MCF 10A (cell line): ENCODE measurements around the gene MSI2. TPM values are rescaled to one million over a fixed set of nuclear protein-coding genes. Genes with fewer than 3 reads are reported as not detected.
"Not testable (repeated sequence)": the region's sequence is repeated elsewhere in the genome, so short reads cannot be mapped to it uniquely, and the experiment has no call there.

Experiments used
- BruUV-seq: library from RNA; stranded (reverse); fragments of 400-500 nt; replicated peaks from 2 replicates; lab custom pipeline; 2021; lab: Mats Ljungman, UMichigan
- CTCF ChIA-PET: fragments of 300-600 bp; sonication (Branson Sonifier 250); formaldehyde crosslinking; extraction: SDS; loops from one replicate; lab custom pipeline; 2021; ENCODE audit warnings: antibody characterized with exemption, inconsistent platforms; lab: Yijun Ruan, JAX
- POLR2A ChIA-PET: fragments of 300-600, 350-650 bp; sonication (Branson Sonifier 250); formaldehyde crosslinking; extraction: SDS; loops from one replicate; lab custom pipeline; 2020; ENCODE audit warnings: antibody characterized with exemption, inconsistent platforms; lab: Yijun Ruan, JAX
- DNase-seq: peaks from one replicate; pipeline ENCODE4 v3.0.0-alpha.2; 2018; ENCODE audit not compliant: unreplicated experiment
- H3K27ac Mint-ChIP-seq: one replicate; pipeline ENCODE4 v1.8.0; 2022; ENCODE audit warnings: mild to moderate bottlenecking, low read depth, mixed read lengths; ENCODE audit not compliant: unreplicated experiment
- H3K27me3 Mint-ChIP-seq: one replicate; pipeline ENCODE4 v1.8.0; 2022; ENCODE audit warnings: mixed read lengths; ENCODE audit not compliant: insufficient read depth, unreplicated experiment
- H3K36me3 Mint-ChIP-seq: one replicate; pipeline ENCODE4 v1.8.0; 2022; ENCODE audit warnings: mild to moderate bottlenecking, moderate library complexity, mixed read lengths; ENCODE audit not compliant: insufficient read depth, unreplicated experiment
- H3K4me1 Mint-ChIP-seq: one replicate; pipeline ENCODE4 v1.8.0; 2022; ENCODE audit warnings: mixed read lengths; ENCODE audit not compliant: insufficient read depth, unreplicated experiment
- H3K4me3 Mint-ChIP-seq: one replicate; pipeline ENCODE4 v1.8.0; 2022; ENCODE audit warnings: mild to moderate bottlenecking, moderate library complexity, mixed read lengths; ENCODE audit not compliant: unreplicated experiment
- H3K9me3 Mint-ChIP-seq: one replicate; pipeline ENCODE4 v1.8.0; 2022; ENCODE audit warnings: mixed read lengths; ENCODE audit not compliant: unreplicated experiment
- CTCF ChIP-seq: fragments of 200-600 bp; IDR thresholded peaks from one replicate; pipeline ENCODE4 v1.8.0; 2022; ENCODE audit warnings: antibody characterized with exemption, mild to moderate bottlenecking; ENCODE audit not compliant: unreplicated experiment
- intact Hi-C: fragments of 100-400 bp; cut with micrococcal nuclease; formaldehyde crosslinking; loops from 2 replicates; pipeline ENCODE4 v1.14.1; 2022
- total RNA-seq: library from RNA; stranded (reverse); gene quantifications from 2 replicates; pipeline ENCODE4 v1.2.3, GENCODE V29; 2022

MSI2 gene
- total RNA-seq, 1 experiment from 2014 or later = 60.6 TPM

GRCh38 chr17:57215317-57215716, 41.0 kb upstream of the MSI2 start:
- H3K36me3 Mint-ChIP-seq = no peaks in the 10 kb centered on the region
- peak; percentile 92 for DNase-seq
- ChIA-PET CTCF (interaction anchor here (0.6 to 5.4 kb wide), 2 partner anchors 28 to 259 kb away, joined by 5 to 30 read pairs; no protein-coding TSS in a partner anchor), POLR2A (interaction anchor here (0.7 to 1.5 kb wide), 7 partner anchors 13 to 1489 kb away, joined by 3 to 6 read pairs (median 3); partner anchors contain the start of gene MRPS23)
- H3K9me3 Mint-ChIP-seq = no peaks in the 10 kb centered on the region
- peak overlapping the region; percentile 96 for H3K27ac Mint-ChIP-seq
- BruUV-seq = no TSS peak
- H3K4me3 Mint-ChIP-seq = peak overlapping the region; percentile 46
- H3K27me3 Mint-ChIP-seq = no peaks in the 10 kb centered on the region
- H3K4me1 Mint-ChIP-seq = peaks cover 43% of the 10 kb centered on the region
- TF ChIP-seq CTCF = no peak
- intact Hi-C loops = no loop called here

- DNase-seq = no peak
- ChIA-PET CTCF (no interaction called here), POLR2A (no interaction called here)
These were observed 34.7 kb upstream of the MSI2 start for GRCh38 chr17:57221366-57222350.

GRCh38 chr17:57222422-57222821, 33.9 kb upstream of the MSI2 start:
- H3K27ac Mint-ChIP-seq, CTCF ChIA-PET, H3K9me3 Mint-ChIP-seq: not testable (repeated sequence)

More at GRCh38 chr17:57221366-57222350, 34.7 kb upstream of the MSI2 start:
- no peaks in the 10 kb centered on the region for H3K27me3 Mint-ChIP-seq
- no peak for TF ChIP-seq CTCF
- H3K4me3 Mint-ChIP-seq = no peak overlapping the region
- no peaks in the 10 kb centered on the region for H3K36me3 Mint-ChIP-seq
- no peaks in the 10 kb centered on the region for H3K4me1 Mint-ChIP-seq
- intact Hi-C loops = no loop called here
- H3K9me3 Mint-ChIP-seq = no peaks in the 10 kb centered on the region
- no TSS peak for BruUV-seq
- no peak overlapping the region for H3K27ac Mint-ChIP-seq

GRCh38 chr17:57225127-57225526, 31.2 kb upstream of the MSI2 start:
- no peak overlapping the region for H3K27ac Mint-ChIP-seq
- DNase-seq = no peak
- H3K4me1 Mint-ChIP-seq = no peaks in the 10 kb centered on the region
- H3K27me3 Mint-ChIP-seq = no peaks in the 10 kb centered on the region
- POLR2A ChIA-PET = no interaction called here
- no peak for TF ChIP-seq CTCF
- no peaks in the 10 kb centered on the region for H3K36me3 Mint-ChIP-seq
- CTCF ChIA-PET = interaction anchor here (1.1 kb wide), 1 partner anchor 19 kb away, joined by 3 read pairs; no protein-coding TSS in a partner anchor
- intact Hi-C loops = no loop called here
- BruUV-seq = no TSS peak
- H3K4me3 Mint-ChIP-seq = no peak overlapping the region
- peaks cover 5% of the 10 kb centered on the region for H3K9me3 Mint-ChIP-seq

More at GRCh38 chr17:57222422-57222821, 33.9 kb upstream of the MSI2 start:
- DNase-seq, POLR2A ChIA-PET, H3K36me3 Mint-ChIP-seq, H3K4me3 Mint-ChIP-seq, H3K27me3 Mint-ChIP-seq, intact Hi-C loops, BruUV-seq, H3K4me1 Mint-ChIP-seq: not testable (repeated sequence)
